CD8-positive, alpha-beta memory T cell (primary cell): ENCODE measurements around the gene PNLIP. TPM values are rescaled to one million over a fixed set of nuclear protein-coding genes. Genes with fewer than 3 reads are reported as not detected.

Experiments
- CTCF ChIA-PET: fragments of 350-600 bp; sonication (Branson Sonifier 250); formaldehyde crosslinking; loops from one replicate; lab custom pipeline; 2021; ENCODE audit warnings: antibody characterized with exemption; lab: Charles Lee
- POLR2A ChIA-PET: fragments of 350-600 bp; sonication (Branson Sonifier 250); formaldehyde crosslinking; loops from one replicate; lab custom pipeline; 2021; ENCODE audit warnings: antibody characterized with exemption; lab: Charles Lee
- DNase-seq, 5 donors: peaks; one replicate each; pipeline versions ENCODE4 v3.0.0 to v3.0.0-alpha.2; 2020 to 2022; ENCODE audit warnings: mixed read lengths in 1 of 5
- H3K27ac ChIP-seq: one replicate; pipeline ENCODE4 v1.7.0; 2013; ENCODE audit warnings: low read depth, mild to moderate bottlenecking, low read length, moderate library complexity
- H3K27me3 ChIP-seq: 2 replicates; pipeline ENCODE4 v1.7.0; 2013; ENCODE audit warnings: low read length, mild to moderate bottlenecking; ENCODE audit not compliant: insufficient read depth, poor library complexity, severe bottlenecking
- H3K36me3 ChIP-seq: 2 replicates; pipeline ENCODE4 v1.7.0; 2013; ENCODE audit warnings: mild to moderate bottlenecking, low read length, moderate library complexity; ENCODE audit not compliant: insufficient read depth
- H3K4me1 ChIP-seq: 2 replicates; pipeline ENCODE4 v1.7.0; 2013; ENCODE audit warnings: mild to moderate bottlenecking, low read length, moderate library complexity; ENCODE audit not compliant: insufficient read depth
- H3K4me3 ChIP-seq: 2 replicates; pipeline ENCODE4 v1.7.0; 2013; ENCODE audit warnings: mild to moderate bottlenecking, low read length
- H3K9me3 ChIP-seq: 2 replicates; pipeline ENCODE4 v1.7.0; 2013; ENCODE audit warnings: mild to moderate bottlenecking, low read length
- H3K27ac Mint-ChIP-seq, 8 donors: one replicate each; pipeline ENCODE4 v1.8.0; 2020 to 2021; ENCODE audit warnings: mixed read lengths in 8 of 8, mild to moderate bottlenecking in 6 of 8, inconsistent platforms in 3 of 8, moderate library complexity in 3 of 8
- H3K27me3 Mint-ChIP-seq, 2 donors: one replicate each; pipeline ENCODE4 v1.8.0; 2020 to 2021; ENCODE audit warnings: mixed read lengths in 2 of 2, mild to moderate bottlenecking in 1 of 2, moderate library complexity in 1 of 2
- H3K36me3 Mint-ChIP-seq, 3 donors: one replicate each; pipeline ENCODE4 v1.8.0; 2020 to 2021; ENCODE audit warnings: mixed read lengths in 3 of 3, inconsistent platforms in 1 of 3, mild to moderate bottlenecking in 1 of 3
- H3K4me1 Mint-ChIP-seq, 3 donors: one replicate each; pipeline ENCODE4 v1.8.0; 2020 to 2021; ENCODE audit warnings: mixed read lengths in 3 of 3, inconsistent platforms in 1 of 3, mild to moderate bottlenecking in 1 of 3
- H3K4me3 Mint-ChIP-seq, 7 donors: one replicate each; pipeline ENCODE4 v1.8.0; 2020 to 2021; ENCODE audit warnings: mixed read lengths in 7 of 7, mild to moderate bottlenecking in 6 of 7, moderate library complexity in 4 of 7, inconsistent platforms in 2 of 7
- H3K9me3 Mint-ChIP-seq, 5 donors: one replicate each; pipeline ENCODE4 v1.8.0; 2020 to 2022; ENCODE audit warnings: mixed read lengths in 5 of 5, mild to moderate bottlenecking in 3 of 5, moderate library complexity in 2 of 5, inconsistent platforms in 1 of 5
- polyA plus RNA-seq: library from polyadenylated mRNA; unstranded; fragments of 300-500 nt; fragmentation: Illumina TruSeq; gene quantifications from one replicate; pipeline ENCODE4 v1.2.3, GENCODE V29; 2021
- total RNA-seq, 2 experiments: library from RNA; stranded (reverse); gene quantifications; one replicate each; pipeline ENCODE4 v1.2.3, GENCODE V29; 2021

PNLIP gene
- total and polyA plus RNA-seq, 3 experiments from 2014 or later = not detected

DNA sequence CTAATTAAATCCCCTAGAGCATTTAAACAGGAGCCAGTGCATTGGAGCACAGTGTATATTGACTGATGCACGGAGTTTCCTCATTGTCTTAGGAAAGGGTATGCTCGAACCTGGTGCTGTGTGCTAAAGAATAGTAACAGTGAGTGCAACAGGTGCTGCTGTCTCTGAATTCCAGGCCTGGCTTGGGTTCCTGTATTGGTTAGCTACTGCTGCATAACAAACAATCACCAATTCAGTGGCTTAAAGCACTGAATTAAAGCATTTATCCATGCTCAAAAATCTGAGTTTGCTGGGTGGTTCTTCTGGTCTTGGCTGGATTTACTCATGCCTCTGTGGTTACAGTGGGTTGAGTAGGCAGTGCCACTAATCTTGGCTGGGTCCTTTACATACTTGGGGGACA lies 43.3 kb downstream of the PNLIP start:
- ChIA-PET POLR2A (no interaction called here), CTCF (no interaction called here)
- DNase-seq = no peak
- no peaks in the 10 kb centered on the region for H3K4me1 ChIP-seq
- H3K36me3 ChIP-seq = no peaks in the 10 kb centered on the region
- peaks cover 0 to 21% (median 0%) of the 10 kb centered on the region in 5 donors for H3K9me3 Mint-ChIP-seq
- no peak overlapping the region for H3K27ac ChIP-seq
- H3K36me3 Mint-ChIP-seq = no peaks in the 10 kb centered on the region
- peaks cover 0 to 2% of the 10 kb centered on the region in 2 donors for H3K27me3 Mint-ChIP-seq
- no peak overlapping the region for H3K27ac Mint-ChIP-seq
- H3K4me3 ChIP-seq = no peak overlapping the region
- H3K27me3 ChIP-seq = no peaks in the 10 kb centered on the region
- no peak overlapping the region for H3K4me3 Mint-ChIP-seq
- no peaks in the 10 kb centered on the region for H3K9me3 ChIP-seq
- H3K4me1 Mint-ChIP-seq = no peaks in the 10 kb centered on the region

DNA sequence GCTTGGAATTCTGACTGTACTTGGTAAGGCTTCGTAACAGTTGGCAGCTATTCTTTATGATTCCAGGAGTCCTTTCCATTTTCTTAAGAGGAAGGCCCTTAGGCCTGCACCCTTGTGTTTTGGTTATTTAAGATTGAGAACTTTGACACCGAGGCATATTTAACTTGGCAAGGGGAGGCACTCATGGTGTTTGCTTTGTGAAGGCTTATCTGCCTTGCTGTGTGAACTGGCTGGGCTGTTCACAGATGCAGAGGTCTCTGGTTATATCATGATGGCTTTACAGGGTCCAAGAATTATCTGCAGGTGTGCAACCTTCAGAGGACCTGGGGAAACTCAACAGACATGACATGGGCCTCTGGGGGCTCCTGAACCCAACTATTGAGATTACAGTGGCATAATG lies 44.2 kb downstream of the PNLIP start:
- no peaks in the 10 kb centered on the region for H3K36me3 ChIP-seq
- H3K36me3 Mint-ChIP-seq = no peaks in the 10 kb centered on the region
- DNase-seq = no peak
- no peaks in the 10 kb centered on the region for H3K4me1 ChIP-seq
- POLR2A ChIA-PET = no interaction called here
- peaks cover 0 to 21% (median 0%) of the 10 kb centered on the region in 5 donors for H3K9me3 Mint-ChIP-seq
- CTCF ChIA-PET = no interaction called here
- H3K4me3 ChIP-seq = no peak overlapping the region
- H3K9me3 ChIP-seq = no peaks in the 10 kb centered on the region
- H3K27me3 Mint-ChIP-seq = peaks cover 0 to 2% of the 10 kb centered on the region in 2 donors
- H3K4me1 Mint-ChIP-seq = no peaks in the 10 kb centered on the region
- no peak overlapping the region for H3K27ac ChIP-seq
- H3K27ac Mint-ChIP-seq = no peak overlapping the region
- H3K4me3 Mint-ChIP-seq = no peak overlapping the region
- H3K27me3 ChIP-seq = no peaks in the 10 kb centered on the region

- Histone ChIP-seq H3K4me1 (no peaks in the 10 kb centered on the region), H3K27ac (no peak within 1 kb of the TSS), H3K4me3 (no peak within 1 kb of the TSS), H3K27me3 (no peaks in the 10 kb centered on the region), H3K9me3 (no peaks in the 10 kb centered on the region), H3K36me3 (no peaks in the 10 kb centered on the region)
- no peak for DNase-seq
- no peaks in the 10 kb centered on the region for H3K36me3 Mint-ChIP-seq
- no peak within 1 kb of the TSS for H3K27ac Mint-ChIP-seq
- H3K4me1 Mint-ChIP-seq = no peaks in the 10 kb centered on the region
- POLR2A ChIA-PET = no interaction called here
- no peak within 1 kb of the TSS for H3K4me3 Mint-ChIP-seq
- CTCF ChIA-PET = no interaction called here
- H3K9me3 Mint-ChIP-seq = peaks cover 0 to 15% (median 4%) of the 10 kb centered on the region in 5 donors
- H3K27me3 Mint-ChIP-seq = peaks cover 0 to 4% of the 10 kb centered on the region in 2 donors
Measured at GRCh38 chr10:116590590-116591444, 45.1 kb downstream of the PNLIP start, which contains the start of gene PNLIPRP1. Gene PNLIPRP1, plus strand, starts transcription at chr10:116590959. Its CDS starts 171 bp downstream, at chr10:116591130.

DNA sequence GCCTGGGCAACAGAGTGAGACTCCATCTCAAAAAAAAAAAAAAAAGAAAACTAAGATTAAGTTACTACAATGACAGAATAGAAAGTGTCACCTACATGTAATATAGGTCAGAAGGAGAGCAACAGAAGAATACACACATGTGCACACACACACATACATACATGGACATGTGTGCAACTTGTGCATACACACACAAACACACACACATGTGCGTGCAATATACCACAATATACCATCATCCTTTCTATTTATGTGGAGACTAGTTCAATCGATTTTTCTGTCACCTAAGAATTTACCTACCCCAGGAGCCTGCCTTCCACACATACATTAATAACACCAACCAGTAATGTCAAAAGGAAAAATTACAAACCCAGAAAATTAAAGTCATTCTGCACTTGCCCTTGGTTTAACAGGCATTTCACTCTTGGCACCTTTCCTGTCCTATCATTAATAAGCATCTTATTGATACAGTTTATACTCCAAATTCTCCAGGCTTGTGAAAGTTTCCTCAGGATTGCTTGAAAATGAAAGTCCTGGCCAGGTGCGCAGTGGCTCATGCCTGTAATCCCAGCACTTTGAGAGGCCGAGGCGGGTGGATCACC lies 47.5 kb downstream of the PNLIP start:
- no peak overlapping the region for H3K4me3 ChIP-seq
- Mint-ChIP-seq H3K27me3 (peaks cover 0 to 4% of the 10 kb centered on the region in 2 donors), H3K27ac (no peak overlapping the region), H3K4me3 (no peak overlapping the region), H3K4me1 (no peaks in the 10 kb centered on the region), H3K36me3 (no peaks in the 10 kb centered on the region), H3K9me3 (peaks cover 0 to 5% (median 0%) of the 10 kb centered on the region in 5 donors)
- H3K9me3 ChIP-seq = no peaks in the 10 kb centered on the region
- DNase-seq = no peak
- no peak overlapping the region for H3K27ac ChIP-seq
- CTCF ChIA-PET = no interaction called here
- POLR2A ChIA-PET = no interaction called here
- H3K36me3 ChIP-seq = no peaks in the 10 kb centered on the region
- no peaks in the 10 kb centered on the region for H3K27me3 ChIP-seq
- no peaks in the 10 kb centered on the region for H3K4me1 ChIP-seq

GRCh38 chr10:116594525-116595035 lies 48.8 kb downstream of the PNLIP start:
- H3K27me3 ChIP-seq = no peaks in the 10 kb centered on the region
- Mint-ChIP-seq H3K4me1 (no peaks in the 10 kb centered on the region), H3K36me3 (no peaks in the 10 kb centered on the region), H3K9me3 (peaks cover 0 to 5% (median 0%) of the 10 kb centered on the region in 5 donors), H3K27me3 (peaks cover 0 to 5% of the 10 kb centered on the region in 2 donors), H3K27ac (no peak overlapping the region), H3K4me3 (no peak overlapping the region)
- DNase-seq = no peak
- H3K4me3 ChIP-seq = no peak overlapping the region
- no peaks in the 10 kb centered on the region for H3K9me3 ChIP-seq
- no peaks in the 10 kb centered on the region for H3K36me3 ChIP-seq
- H3K4me1 ChIP-seq = no peaks in the 10 kb centered on the region
- ChIA-PET CTCF (no interaction called here), POLR2A (no interaction called here)
- no peak overlapping the region for H3K27ac ChIP-seq

DNA sequence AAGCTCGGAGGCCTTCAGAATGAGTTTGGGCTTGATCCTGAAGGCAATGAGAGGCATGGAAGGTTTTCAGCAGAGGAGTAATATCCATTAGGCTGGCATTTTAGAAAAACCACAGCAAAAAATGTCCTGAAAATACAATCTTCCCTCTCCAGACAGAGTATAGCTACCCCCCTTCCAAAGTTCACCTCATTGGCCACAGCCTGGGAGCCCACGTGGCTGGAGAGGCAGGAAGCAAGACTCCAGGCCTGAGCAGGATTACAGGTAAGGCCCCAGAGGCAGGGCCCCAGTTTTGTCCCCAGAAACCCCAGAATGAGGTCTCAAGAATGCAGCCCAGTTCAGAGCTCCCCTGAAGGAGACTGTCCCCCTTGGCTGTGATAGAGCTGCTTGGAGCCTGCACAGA lies 50.3 kb downstream of the PNLIP start:
- H3K9me3 Mint-ChIP-seq = peaks cover 0 to 5% (median 0%) of the 10 kb centered on the region in 5 donors
- H3K4me1 Mint-ChIP-seq = no peaks in the 10 kb centered on the region
- no peaks in the 10 kb centered on the region for H3K9me3 ChIP-seq
- H3K36me3 Mint-ChIP-seq = no peaks in the 10 kb centered on the region
- no peaks in the 10 kb centered on the region for H3K4me1 ChIP-seq
- H3K27me3 ChIP-seq = no peaks in the 10 kb centered on the region
- no peak overlapping the region for H3K27ac ChIP-seq
- CTCF ChIA-PET = no interaction called here
- DNase-seq = no peak
- H3K27me3 Mint-ChIP-seq = peaks cover 0 to 5% of the 10 kb centered on the region in 2 donors
- no peaks in the 10 kb centered on the region for H3K36me3 ChIP-seq
- H3K4me3 Mint-ChIP-seq = no peak overlapping the region
- H3K4me3 ChIP-seq = no peak overlapping the region
- POLR2A ChIA-PET = no interaction called here
- H3K27ac Mint-ChIP-seq = no peak overlapping the region

- no peak overlapping the region for H3K4me3 Mint-ChIP-seq
- peaks cover 0 to 5% (median 0%) of the 10 kb centered on the region in 5 donors for H3K9me3 Mint-ChIP-seq
- Histone ChIP-seq H3K36me3 (no peaks in the 10 kb centered on the region), H3K4me1 (no peaks in the 10 kb centered on the region), H3K27me3 (no peaks in the 10 kb centered on the region), H3K9me3 (no peaks in the 10 kb centered on the region), H3K4me3 (no peak overlapping the region), H3K27ac (no peak overlapping the region)
- ChIA-PET POLR2A (no interaction called here), CTCF (no interaction called here)
- H3K27me3 Mint-ChIP-seq = peaks cover 0 to 3% of the 10 kb centered on the region in 2 donors
- no peaks in the 10 kb centered on the region for H3K36me3 Mint-ChIP-seq
- H3K4me1 Mint-ChIP-seq = no peaks in the 10 kb centered on the region
- H3K27ac Mint-ChIP-seq = no peak overlapping the region
- no peak for DNase-seq
Measured at GRCh38 chr10:116597543-116597942, 51.8 kb downstream of the PNLIP start.

DNA sequence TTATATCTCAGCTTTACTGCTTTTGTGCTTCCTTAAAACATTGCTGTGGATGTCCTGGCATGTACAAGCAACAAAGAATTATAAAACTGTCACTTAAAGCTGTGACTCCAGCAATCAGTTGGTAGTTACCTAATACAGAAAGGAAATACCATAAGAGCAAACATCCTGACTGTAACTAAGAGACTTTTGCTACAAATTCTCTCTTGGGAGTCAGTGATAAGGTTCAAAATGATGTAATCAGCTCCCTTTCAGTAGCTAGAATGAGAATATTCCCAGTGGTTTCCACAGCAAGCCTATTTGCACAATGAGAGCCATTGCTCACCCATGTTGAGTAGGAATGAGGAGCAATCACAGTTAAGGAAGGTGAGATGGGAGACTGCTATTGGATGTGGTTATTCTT lies 52.6 kb downstream of the PNLIP start:
- POLR2A ChIA-PET = no interaction called here
- no peaks in the 10 kb centered on the region for H3K4me1 ChIP-seq
- Mint-ChIP-seq H3K9me3 (peaks cover 0 to 5% (median 0%) of the 10 kb centered on the region in 5 donors), H3K36me3 (no peaks in the 10 kb centered on the region), H3K4me1 (no peaks in the 10 kb centered on the region), H3K27ac (peak overlapping the region in 1 of 8 donors; percentile 6), H3K4me3 (no peak overlapping the region), H3K27me3 (peaks cover 0 to 3% of the 10 kb centered on the region in 2 donors)
- no peak overlapping the region for H3K4me3 ChIP-seq
- CTCF ChIA-PET = no interaction called here
- no peak for DNase-seq
- H3K27me3 ChIP-seq = no peaks in the 10 kb centered on the region
- H3K27ac ChIP-seq = no peak overlapping the region
- no peaks in the 10 kb centered on the region for H3K9me3 ChIP-seq
- H3K36me3 ChIP-seq = no peaks in the 10 kb centered on the region
